Tibial nerve (tissue), 4 donors: ENCODE results near the gene PPP2R2C.

Experiments used
- EP300 ChIP-seq, 2 donors: sonication (generic); formaldehyde crosslinking; IDR thresholded peaks; one replicate each; pipeline ENCODE4 v1.6.1; 2017; ENCODE audit warnings: antibody characterized with exemption in 2 of 2, mild to moderate bottlenecking in 1 of 2
- POLR2A ChIP-seq, 2 donors: fragments of 450-650 bp; IDR thresholded peaks; one replicate each; pipeline ENCODE4 v1.6.1; 2017; ENCODE audit warnings: antibody characterized with exemption in 2 of 2, mild to moderate bottlenecking in 2 of 2, moderate library complexity in 2 of 2
- TF ChIP-seq, protein P1 (sequence below), 5 experiments: fragments of 200-600 bp in 3 of 5; fragments of 450-650 bp in 2 of 5; sonication (generic) in 3 of 5; IDR thresholded peaks; one replicate each; pipeline ENCODE4 v1.5.1; 2016 to 2019; ENCODE audit warnings: antibody characterized with exemption in 5 of 5, mild to moderate bottlenecking in 3 of 5, moderate library complexity in 2 of 5

DNA sequence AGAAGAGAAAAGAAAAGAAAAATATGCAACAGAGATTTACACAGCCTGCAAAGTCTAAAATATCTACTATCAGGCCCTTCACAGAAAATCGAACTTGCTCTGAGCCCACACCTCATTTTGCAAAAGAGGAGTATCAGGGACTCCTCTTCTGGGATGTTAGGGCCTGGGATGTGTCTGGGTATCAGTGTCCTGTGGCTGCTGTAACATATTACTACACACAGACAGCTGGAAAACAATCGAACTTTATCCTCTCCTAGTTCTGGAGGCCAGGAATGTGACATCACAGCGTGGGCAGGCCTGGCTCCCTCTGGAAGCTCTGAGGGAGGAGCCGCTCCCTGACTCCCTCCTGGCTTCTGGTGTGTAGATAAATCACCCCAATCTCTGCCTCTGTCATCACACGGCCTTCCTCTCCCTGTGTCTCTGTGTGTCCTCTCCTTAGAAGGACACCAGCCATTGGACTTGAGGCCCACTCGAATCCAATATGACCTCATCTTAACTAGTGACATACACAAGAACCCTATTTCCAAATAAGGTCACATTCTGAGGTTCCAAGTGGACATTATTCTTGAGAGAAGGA, 52.9 kb downstream of the PPP2R2C start:
- TF ChIP-seq, protein P1, sequence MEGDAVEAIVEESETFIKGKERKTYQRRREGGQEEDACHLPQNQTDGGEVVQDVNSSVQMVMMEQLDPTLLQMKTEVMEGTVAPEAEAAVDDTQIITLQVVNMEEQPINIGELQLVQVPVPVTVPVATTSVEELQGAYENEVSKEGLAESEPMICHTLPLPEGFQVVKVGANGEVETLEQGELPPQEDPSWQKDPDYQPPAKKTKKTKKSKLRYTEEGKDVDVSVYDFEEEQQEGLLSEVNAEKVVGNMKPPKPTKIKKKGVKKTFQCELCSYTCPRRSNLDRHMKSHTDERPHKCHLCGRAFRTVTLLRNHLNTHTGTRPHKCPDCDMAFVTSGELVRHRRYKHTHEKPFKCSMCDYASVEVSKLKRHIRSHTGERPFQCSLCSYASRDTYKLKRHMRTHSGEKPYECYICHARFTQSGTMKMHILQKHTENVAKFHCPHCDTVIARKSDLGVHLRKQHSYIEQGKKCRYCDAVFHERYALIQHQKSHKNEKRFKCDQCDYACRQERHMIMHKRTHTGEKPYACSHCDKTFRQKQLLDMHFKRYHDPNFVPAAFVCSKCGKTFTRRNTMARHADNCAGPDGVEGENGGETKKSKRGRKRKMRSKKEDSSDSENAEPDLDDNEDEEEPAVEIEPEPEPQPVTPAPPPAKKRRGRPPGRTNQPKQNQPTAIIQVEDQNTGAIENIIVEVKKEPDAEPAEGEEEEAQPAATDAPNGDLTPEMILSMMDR (IDR thresholded peaks at IDR 0.05) = no peak
- TF ChIP-seq POLR2A (IDR thresholded peaks at IDR 0.05) = no peak
- TF ChIP-seq EP300 (IDR thresholded peaks at IDR 0.05) = no peak
